SK-N-SH (cell line): Measurements from ENCODE around the gene PBLD. TPM values are rescaled to one million over a fixed set of nuclear protein-coding genes. Genes with fewer than 3 reads are reported as not detected.

Experiments used
- CTCF ChIA-PET: fragments of 300-600, 350-600 bp; formaldehyde crosslinking; extraction: SDS; loops from one replicate; lab custom pipeline; 2021; lab: Yijun Ruan, JAX
- POLR2A ChIA-PET: fragments of 350-600 bp; sonication (Branson Sonifier 250); formaldehyde crosslinking; extraction: SDS; loops from one replicate; lab custom pipeline; 2020; ENCODE audit warnings: antibody characterized with exemption, inconsistent platforms; lab: Yijun Ruan, JAX
- DNase-seq: peaks from one replicate; pipeline ENCODE4 v3.0.0; 2012
- H2AFZ ChIP-seq: fragments of 200-600 bp; sonication (generic); 2 replicates; pipeline ENCODE4 v1.8.1; 2016; ENCODE audit warnings: antibody characterized with exemption, mild to moderate bottlenecking, low read depth
- H3F3A ChIP-seq: fragments of 200-600 bp; sonication (generic); replicated peaks from 2 replicates; pipeline ENCODE3; 2016; ENCODE audit warnings: antibody characterized with exemption, mild to moderate bottlenecking; ENCODE audit not compliant: insufficient read depth
- H3K27ac ChIP-seq, 2 experiments: fragments of 200-500 bp in 1 of 2; fragments of 200-600 bp in 1 of 2; sonication (Bioruptor generic) in 1 of 2; sonication (generic), shearing (Covaris generic) in 1 of 2; 2 replicates each; pipeline versions ENCODE4 v1.5.1 to v1.6.1; 2014 to 2016; ENCODE audit warnings: low read depth in 2 of 2, inconsistent platforms in 1 of 2, low read length in 1 of 2, mild to moderate bottlenecking in 1 of 2, mixed read lengths in 1 of 2
- H3K27me3 ChIP-seq: fragments of 200-600 bp; sonication (generic), shearing (Covaris generic); 2 replicates; pipeline ENCODE4 v1.6.1; 2016; ENCODE audit warnings: mixed run types; ENCODE audit not compliant: insufficient read depth
- H3K36me3 ChIP-seq, 2 experiments: fragments of 200-500 bp in 1 of 2; fragments of 200-600 bp in 1 of 2; sonication (Bioruptor generic) in 1 of 2; sonication (generic) in 1 of 2; replicated peaks in 1 of 2; 2 replicates each; pipeline versions ENCODE3 to v1.5.1; 2014 to 2016; ENCODE audit warnings: low read length in 1 of 2, mild to moderate bottlenecking in 1 of 2; ENCODE audit not compliant: insufficient read depth in 2 of 2, control insufficient read depth in 1 of 2
- H3K4me1 ChIP-seq, 2 experiments: fragments of 200-500 bp in 1 of 2; fragments of 200-600 bp in 1 of 2; sonication (Bioruptor generic) in 1 of 2; sonication (generic), shearing (Covaris generic) in 1 of 2; 2 replicates each; pipeline versions ENCODE4 v1.5.1 to v1.6.1; 2014 to 2016; ENCODE audit warnings: low read depth in 1 of 2, low read length in 1 of 2, mixed run types in 1 of 2; ENCODE audit not compliant: insufficient read depth in 2 of 2, control insufficient read depth in 1 of 2
- H3K4me2 ChIP-seq: fragments of 200-600 bp; sonication (generic), shearing (Covaris generic); 2 replicates; pipeline ENCODE4 v1.6.1; 2017; ENCODE audit warnings: mixed run types
- H3K4me3 ChIP-seq, 2 experiments: fragments of 200-500 bp in 1 of 2; fragments of 200-600 bp in 1 of 2; sonication (Bioruptor generic) in 1 of 2; sonication (generic), shearing (Covaris generic) in 1 of 2; 2 replicates each; pipeline versions ENCODE4 v1.5.1 to v1.8.1; 2014 to 2016; ENCODE audit warnings: low read depth in 2 of 2, inconsistent platforms in 1 of 2, low read length in 1 of 2, mild to moderate bottlenecking in 1 of 2, mixed read lengths in 1 of 2, moderate library complexity in 1 of 2
- H3K79me2 ChIP-seq: fragments of 200-600 bp; sonication (generic); 2 replicates; pipeline ENCODE4 v1.8.1; 2017; ENCODE audit warnings: mild to moderate bottlenecking; ENCODE audit not compliant: insufficient read depth
- H3K9ac ChIP-seq: fragments of 200-600 bp; sonication (generic); 2 replicates; pipeline ENCODE4 v1.6.1; 2017; ENCODE audit warnings: mixed run types
- H3K9me2 ChIP-seq: fragments of 200-600 bp; sonication (generic); 2 replicates; pipeline ENCODE4 v1.6.1; 2017; ENCODE audit warnings: mixed run types
- H3K9me3 ChIP-seq: fragments of 200-600 bp; sonication (generic); 2 replicates; pipeline ENCODE4 v1.6.1; 2017; ENCODE audit warnings: mixed run types, mild to moderate bottlenecking, moderate library complexity
- H4K20me1 ChIP-seq: fragments of 200-600 bp; sonication (generic); 2 replicates; pipeline ENCODE4 v1.6.1; 2017; ENCODE audit warnings: mild to moderate bottlenecking, mixed run types; ENCODE audit not compliant: insufficient read depth
- CTCF ChIP-seq: fragments of 200-600 bp; sonication (generic); IDR thresholded peaks from 2 replicates; pipeline ENCODE4 v1.6.1; 2017; ENCODE audit warnings: antibody characterized with exemption, mild to moderate bottlenecking, moderate library complexity
- EP300 ChIP-seq, 2 experiments: IDR thresholded peaks; 2 replicates each; pipeline versions ENCODE4 v1.4.0 to v1.6.1; 2012; ENCODE audit warnings: borderline replicate concordance in 1 of 2, low read depth in 1 of 2, low read length in 1 of 2
- EZH2phosphoT487 ChIP-seq: fragments of 200-600 bp; sonication (generic); IDR thresholded peaks from 2 replicates; pipeline ENCODE4 v1.6.1; 2017; ENCODE audit warnings: low read depth, mixed run types, mild to moderate bottlenecking, antibody characterized with exemption, moderate library complexity, borderline replicate concordance
- FOXJ3 ChIP-seq: sonication (generic); formaldehyde crosslinking; IDR thresholded peaks from 2 replicates; pipeline ENCODE4 v1.5.1; 2020; ENCODE audit warnings: mild to moderate bottlenecking, missing genetic modification reagents
- FOXM1 ChIP-seq: IDR thresholded peaks from 2 replicates; pipeline ENCODE4 v1.4.0; 2012; ENCODE audit warnings: low read depth, mild to moderate bottlenecking
- MEF2A ChIP-seq: IDR thresholded peaks from 2 replicates; pipeline ENCODE4 v1.4.0; 2012; ENCODE audit warnings: low read depth, borderline replicate concordance
- NFIC ChIP-seq: IDR thresholded peaks from 2 replicates; pipeline ENCODE4 v1.4.0; 2012; ENCODE audit warnings: borderline replicate concordance
- NRF1 ChIP-seq: IDR thresholded peaks from 2 replicates; pipeline ENCODE4 v1.6.1; 2012; ENCODE audit warnings: low read depth, mild to moderate bottlenecking, low read length
- PBX3 ChIP-seq: IDR thresholded peaks from 2 replicates; pipeline ENCODE4; 2012
- POLR2AphosphoS5 ChIP-seq: IDR thresholded peaks from 2 replicates; pipeline ENCODE4 v1.6.1; 2012; ENCODE audit warnings: low read depth, low read length
- RCOR1 ChIP-seq: fragments of 150-350 bp; IDR thresholded peaks from 2 replicates; pipeline ENCODE4 v1.6.1; 2017; ENCODE audit warnings: antibody characterized with exemption, low read length
- REST ChIP-seq: IDR thresholded peaks from 2 replicates; pipeline ENCODE4 v1.6.1; 2012; ENCODE audit warnings: mild to moderate bottlenecking, low read depth, low read length, moderate library complexity
- RXRA ChIP-seq: IDR thresholded peaks from 2 replicates; pipeline ENCODE4 v1.4.0; 2012; ENCODE audit warnings: low read depth, mild to moderate bottlenecking, borderline replicate concordance
- USF1 ChIP-seq: IDR thresholded peaks from 2 replicates; pipeline ENCODE4 v1.4.0; 2012; ENCODE audit warnings: low read depth, borderline replicate concordance
- YY1 ChIP-seq: IDR thresholded peaks from 2 replicates; pipeline ENCODE4 v1.4.0; 2012; ENCODE audit warnings: low read depth, mild to moderate bottlenecking
- ZBTB33 ChIP-seq: IDR thresholded peaks from 2 replicates; pipeline ENCODE4 v1.4.0; 2012; ENCODE audit warnings: low read depth, borderline replicate concordance
- WGBS: methylation state at CpG from one replicate; pipeline ENCODE4 v1.1.6; 2017; ENCODE audit warnings: low lambda C conversion rate; 5-methylcytosine and 5-hydroxymethylcytosine counted together
- polyA plus RNA-seq, 3 experiments: library from polyadenylated mRNA; depleted of rRNA; stranded (reverse); fragments of >200 nt; gene quantifications; 2 replicates each; pipeline ENCODE4 v1.2.3, GENCODE V29; 2012

Gene PBLD
- polyA plus RNA-seq, 1 of the 3 experiments (the other 2 are of a cell fraction): 0.94 TPM

GRCh38 chr10:68251151-68251550, 81.6 kb downstream of the PBLD start:
- Histone ChIP-seq H3K36me3 (no peaks in the 10 kb centered on the region), H3K9ac (no peak overlapping the region), H2AFZ (no peak overlapping the region), H3K9me2 (no peaks in the 10 kb centered on the region), H3K4me1 (no peaks in the 10 kb centered on the region), H3K27ac (no peak overlapping the region), H3F3A (no peaks in the 10 kb centered on the region), H3K4me2 (no peak overlapping the region), H3K4me3 (no peak overlapping the region), H3K9me3 (no peaks in the 10 kb centered on the region), H4K20me1 (no peaks in the 10 kb centered on the region), H3K79me2 (no peaks in the 10 kb centered on the region), H3K27me3 (peaks cover 6% of the 10 kb centered on the region; the same call in 1 of the 2 replicates)
- CTCF ChIA-PET: interaction anchor here (0.6 to 1.5 kb wide), 3 partner anchors 17 to 51 kb away, joined by 3 to 6 read pairs (median 3); no protein-coding TSS in a partner anchor
- POLR2A ChIA-PET: no interaction called here
- 79% methylated on average over 5 of the region's 7 CpGs for WGBS
- DNase-seq: no peak
- TF ChIP-seq REST: no peak
- TF ChIP-seq NFIC: no peak

GRCh38 chr10:68249297-68249696, 83.4 kb downstream of the PBLD start:
- no peaks in the 10 kb centered on the region for H3K79me2 ChIP-seq
- no peak overlapping the region for H3K4me3 ChIP-seq
- WGBS: 73% methylated on average over 4 of the region's 4 CpGs
- no peaks in the 10 kb centered on the region for H3K9me2 ChIP-seq
- ChIA-PET POLR2A (interaction anchor here (1.3 kb wide), 1 partner anchor 83 kb away, joined by 4 read pairs; the partner anchor contains the start of genes HNRNPH3 and PBLD), CTCF (interaction anchor here (1.0 to 1.9 kb wide), 4 partner anchors 11 to 44 kb away, joined by 3 to 6 read pairs (median 4); no protein-coding TSS in a partner anchor)
- H3F3A ChIP-seq: no peaks in the 10 kb centered on the region
- no peaks in the 10 kb centered on the region for H3K4me1 ChIP-seq
- H3K9me3 ChIP-seq: no peaks in the 10 kb centered on the region
- H3K4me2 ChIP-seq: no peak overlapping the region
- no peak overlapping the region for H3K9ac ChIP-seq
- no peak for DNase-seq
- 0 out of 2 replicates have a peak, but pooled peaks cover 6% of the 10 kb centered on the region for H3K27me3 ChIP-seq
- no peaks in the 10 kb centered on the region for H3K36me3 ChIP-seq
- no peaks in the 10 kb centered on the region for H4K20me1 ChIP-seq
- H3K27ac ChIP-seq: no peak overlapping the region
- no peak overlapping the region for H2AFZ ChIP-seq
- TF ChIP-seq PBX3 (no peak), FOXM1 (no peak), FOXJ3 (CRISPR knock-in tag) (no peak), CTCF (no peak), NRF1 (no peak), ZBTB33 (no peak), POLR2AphosphoS5 (no peak), MEF2A (no peak), EP300 (IDR thresholded peaks at IDR 0.05; ENCODE audit: borderline replicate concordance in 1 of 2, low read depth in 1 of 2, low read length in 1 of 2) (no peak), EZH2phosphoT487 (no peak), YY1 (no peak), USF1 (no peak), RXRA (no peak), RCOR1 (no peak)
